GM12801 (cell line): ENCODE results near the gene OR2T10.
"Not testable (repeated sequence)": the region's sequence is repeated elsewhere in the genome, so short reads cannot be mapped to it uniquely, and the experiment has no call there.

Experiments used
- TF ChIP-seq, protein P1 (sequence below): IDR thresholded peaks from one replicate; pipeline ENCODE4 v1.5.1; 2011; ENCODE audit warnings: control low read depth; ENCODE audit not compliant: insufficient read length; ENCODE audit errors: extremely low read depth

OR2T10 gene

DNA sequence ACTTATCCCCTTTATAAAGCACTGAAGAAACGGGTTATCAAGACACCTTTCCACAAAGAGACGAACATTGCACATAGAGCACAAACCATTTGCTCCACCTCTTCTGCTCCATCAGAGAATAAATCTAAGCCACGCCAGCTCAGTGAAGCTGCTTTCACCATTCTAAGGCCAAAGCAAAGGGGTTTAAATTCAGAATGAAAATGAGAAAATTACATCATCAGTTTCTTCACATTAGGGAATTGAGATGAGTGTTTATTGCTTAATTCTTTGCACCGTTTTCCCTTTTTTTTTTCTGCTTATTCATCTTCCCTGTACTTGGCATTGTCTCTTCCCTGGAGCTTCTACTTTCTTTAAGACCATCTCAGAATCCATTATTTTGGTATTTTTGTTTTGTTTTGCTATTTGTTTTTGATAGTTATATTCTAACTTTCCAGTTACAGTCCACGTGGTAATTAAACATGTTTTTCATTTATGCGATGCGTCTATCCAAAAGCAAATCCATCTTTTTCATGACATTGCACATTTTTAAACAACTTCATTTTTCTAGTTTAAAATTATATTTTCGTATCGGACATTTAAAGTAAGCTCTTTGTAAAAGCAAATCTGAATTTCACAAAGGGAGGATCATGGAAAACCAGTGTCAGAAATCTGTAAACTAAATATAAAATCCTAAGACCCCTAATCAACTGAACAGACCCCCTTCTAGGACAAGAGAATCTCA lies 21.1 kb downstream of the OR2T10 start:
- TF ChIP-seq, protein P1, sequence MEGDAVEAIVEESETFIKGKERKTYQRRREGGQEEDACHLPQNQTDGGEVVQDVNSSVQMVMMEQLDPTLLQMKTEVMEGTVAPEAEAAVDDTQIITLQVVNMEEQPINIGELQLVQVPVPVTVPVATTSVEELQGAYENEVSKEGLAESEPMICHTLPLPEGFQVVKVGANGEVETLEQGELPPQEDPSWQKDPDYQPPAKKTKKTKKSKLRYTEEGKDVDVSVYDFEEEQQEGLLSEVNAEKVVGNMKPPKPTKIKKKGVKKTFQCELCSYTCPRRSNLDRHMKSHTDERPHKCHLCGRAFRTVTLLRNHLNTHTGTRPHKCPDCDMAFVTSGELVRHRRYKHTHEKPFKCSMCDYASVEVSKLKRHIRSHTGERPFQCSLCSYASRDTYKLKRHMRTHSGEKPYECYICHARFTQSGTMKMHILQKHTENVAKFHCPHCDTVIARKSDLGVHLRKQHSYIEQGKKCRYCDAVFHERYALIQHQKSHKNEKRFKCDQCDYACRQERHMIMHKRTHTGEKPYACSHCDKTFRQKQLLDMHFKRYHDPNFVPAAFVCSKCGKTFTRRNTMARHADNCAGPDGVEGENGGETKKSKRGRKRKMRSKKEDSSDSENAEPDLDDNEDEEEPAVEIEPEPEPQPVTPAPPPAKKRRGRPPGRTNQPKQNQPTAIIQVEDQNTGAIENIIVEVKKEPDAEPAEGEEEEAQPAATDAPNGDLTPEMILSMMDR, result no peak

DNA sequence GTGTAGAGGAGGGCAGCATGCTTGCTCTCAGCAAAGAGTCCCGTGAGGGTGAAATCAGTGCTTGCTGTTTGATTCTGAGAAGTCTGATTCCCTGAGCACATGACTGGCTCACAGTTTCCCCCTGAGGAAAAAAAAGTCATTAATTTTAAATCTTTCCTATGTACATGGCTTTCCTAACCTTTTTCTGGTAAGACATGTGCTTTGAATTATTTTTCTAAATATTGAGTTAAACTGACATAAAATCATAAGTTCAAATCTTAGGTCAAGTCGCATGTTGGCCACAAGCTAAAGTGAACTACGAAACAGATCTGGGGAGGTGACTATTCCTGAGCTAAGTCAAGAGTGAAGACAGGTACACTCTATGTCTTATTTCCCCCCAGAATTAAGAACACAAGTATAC lies 22.8 kb downstream of the OR2T10 start, which contains the start of gene OR2T34:
Gene OR2T34 (minus strand): TSS at position 101 of the 400 bp plus-strand sequence. CDS start 0 bp downstream, at position 101.
- TF ChIP-seq, protein P1, result not testable (repeated sequence)

DNA sequence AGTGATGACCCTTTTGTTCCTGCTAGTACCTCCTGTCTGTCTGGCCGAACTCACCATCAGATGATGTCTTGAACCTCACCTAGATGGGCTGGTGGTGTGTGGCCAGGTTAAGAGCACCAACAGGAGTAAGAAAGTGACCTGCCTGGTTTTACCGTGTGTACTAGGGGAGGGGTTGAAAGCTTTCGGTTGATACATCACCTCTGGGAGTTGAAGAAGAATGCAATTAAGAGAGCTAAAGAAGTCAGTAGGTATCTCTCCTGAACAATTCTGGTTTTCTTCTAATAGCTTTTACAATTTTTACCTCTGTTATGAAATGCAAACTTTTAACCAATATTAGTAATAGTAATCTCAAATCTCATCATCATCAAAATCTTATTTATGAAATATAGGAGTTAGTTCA lies 34.8 kb downstream of the OR2T10 start, which contains the start of gene OR2T29:
Gene OR2T29 (minus strand): TSS at position 101 of the 400 bp plus-strand sequence. CDS start 3,281 bp downstream, outside the sequence.
- TF ChIP-seq, protein P1, result not testable (repeated sequence)
